Motor neuron (in vitro differentiated cells): ENCODE measurements around the gene ADGRG6. TPM values are rescaled to one million over a fixed set of nuclear protein-coding genes. Genes with fewer than 3 reads are reported as not detected.
"Not testable (repeated sequence)": the region's sequence is repeated elsewhere in the genome, so short reads cannot be mapped to it uniquely, and the experiment has no call there.

Source experiments
- ATAC-seq, 8 experiments: fragments of 200-7000 bp; cut with Tn5 transposase; replicated peaks in 6 of 8; 2 replicates each; pipeline ENCODE4 v1.8.0; 2021; ENCODE audit warnings: mild to moderate bottlenecking in 8 of 8, moderate library complexity in 8 of 8
- H3K27ac ChIP-seq, 2 donors: fragments of 250-450 bp; sonication (Bioruptor Pico); 2 replicates each; pipeline ENCODE4 v1.9.0; 2021; ENCODE audit warnings: antibody characterized with exemption in 2 of 2, mild to moderate bottlenecking in 2 of 2, moderate library complexity in 1 of 2
- H3K4me1 ChIP-seq, 2 donors: fragments of 250-450 bp; sonication (Bioruptor Pico); replicated peaks in 1 of 2; 2 replicates each; pipeline ENCODE4 v1.6.1; 2021; ENCODE audit warnings: antibody characterized with exemption in 2 of 2, mild to moderate bottlenecking in 2 of 2, moderate library complexity in 1 of 2
- H3K4me3 ChIP-seq, 5 donors: fragments of 250-450 bp; sonication (Bioruptor Pico); 2 replicates each; pipeline ENCODE4 v1.9.0; 2021; ENCODE audit warnings: antibody characterized with exemption in 5 of 5, mild to moderate bottlenecking in 5 of 5, moderate library complexity in 4 of 5
- WGBS, 10 experiments: fragments of 450-650 bp; shearing (Covaris generic); methylation state at CpG; one replicate each; pipeline ENCODE4 v1.0.0; 2022; 5-methylcytosine and 5-hydroxymethylcytosine counted together
- in situ Hi-C, 9 experiments: fragments of 400-800 bp; cut with MboI; loops; one replicate each; pipeline ENCODE4 v1.15.0; 2021; ENCODE audit warnings: low sequenced_read_pairs in 9 of 9, low pct_unique_long_range_greater_than_20kb in 2 of 9; ENCODE audit not compliant: unreplicated experiment in 9 of 9
- total RNA-seq, 8 experiments: library from RNA; unstranded; fragments of 300-600 nt; gene quantifications; 2 replicates each; pipeline versions ENCODE4 v1.2.3 to v1.2.4, GENCODE V29; 2022

The ADGRG6 gene
- total RNA-seq, 8 experiments from 2014 or later = 0.07 to 0.71 (median 0.53) TPM

DNA sequence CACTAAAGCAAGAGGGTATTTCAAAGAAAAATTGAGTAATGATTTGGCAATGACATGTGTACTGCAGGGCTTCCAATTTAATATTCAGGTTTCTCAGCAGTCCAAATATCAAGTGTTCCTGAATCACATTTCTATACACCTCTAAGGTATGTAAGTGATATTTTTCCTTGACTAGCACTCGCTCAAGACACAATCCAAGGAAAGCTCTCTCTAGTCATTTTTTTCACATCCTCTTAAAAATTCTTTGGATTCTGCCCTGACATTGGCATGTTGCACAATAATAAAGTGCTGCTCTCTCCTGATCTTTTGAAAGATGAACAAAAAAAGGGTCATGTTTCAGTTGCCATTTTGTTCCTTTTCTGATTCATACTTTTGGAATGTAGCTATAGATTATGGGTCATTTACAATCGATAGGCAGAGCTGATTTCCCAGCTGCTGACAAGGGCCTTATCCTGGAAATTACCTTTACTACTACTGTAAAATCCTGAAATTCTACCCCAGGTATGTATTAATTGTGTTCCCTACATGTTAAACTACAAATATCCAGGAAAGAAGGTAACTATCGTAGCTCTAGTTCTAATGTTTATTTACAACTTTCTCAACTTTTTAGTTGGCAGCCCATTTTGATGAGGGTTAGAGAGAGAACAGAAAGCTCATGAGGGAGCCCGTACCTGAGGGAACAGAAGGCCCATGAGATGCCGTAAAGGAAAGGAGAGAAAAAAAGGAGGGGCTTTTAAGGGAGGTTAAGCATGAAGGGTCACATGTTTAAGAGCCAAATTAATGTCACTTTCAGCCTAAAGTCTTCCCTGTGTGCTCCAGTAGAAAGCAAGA, 22.2 kb upstream of the ADGRG6 start:
- no peak overlapping the region for H3K27ac ChIP-seq
- no peaks in the 10 kb centered on the region for H3K4me1 ChIP-seq
- no peak overlapping the region for H3K4me3 ChIP-seq
- no peak for ATAC-seq
- in situ Hi-C loops = no loop called here
- WGBS, 10 experiments = 59 to 100% (median 82%) methylated on average over 1 to 5 of the region's 5 CpGs

DNA sequence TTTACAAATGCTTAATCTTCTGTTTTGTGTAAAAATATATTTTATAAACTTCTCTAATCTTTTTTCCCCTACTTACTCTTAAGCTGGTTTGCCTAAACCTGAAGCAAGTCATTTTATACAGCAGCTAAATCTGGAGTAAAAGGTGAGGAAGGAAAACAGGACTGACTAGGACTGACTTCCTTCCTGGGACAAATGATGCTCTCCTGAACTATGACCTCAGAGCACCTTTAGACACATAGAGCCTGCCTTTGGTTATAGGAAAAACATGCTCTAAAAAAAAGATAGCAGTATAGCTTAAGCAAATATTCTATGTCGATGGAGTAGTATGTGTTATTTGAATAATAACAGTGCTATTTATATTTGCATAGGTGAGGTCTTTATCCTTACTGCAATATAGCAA, 21.5 kb upstream of the ADGRG6 start:
- no peak overlapping the region for H3K27ac ChIP-seq
- ATAC-seq = no peak
- 43 to 100% (median 100%) methylated on average over 1 of the region's 1 CpG; no CpG with 5 or more reads in 3 of the 10 experiments for WGBS, 10 experiments
- in situ Hi-C loops = no loop called here
- no peak overlapping the region for H3K4me3 ChIP-seq
- no peaks in the 10 kb centered on the region for H3K4me1 ChIP-seq

DNA sequence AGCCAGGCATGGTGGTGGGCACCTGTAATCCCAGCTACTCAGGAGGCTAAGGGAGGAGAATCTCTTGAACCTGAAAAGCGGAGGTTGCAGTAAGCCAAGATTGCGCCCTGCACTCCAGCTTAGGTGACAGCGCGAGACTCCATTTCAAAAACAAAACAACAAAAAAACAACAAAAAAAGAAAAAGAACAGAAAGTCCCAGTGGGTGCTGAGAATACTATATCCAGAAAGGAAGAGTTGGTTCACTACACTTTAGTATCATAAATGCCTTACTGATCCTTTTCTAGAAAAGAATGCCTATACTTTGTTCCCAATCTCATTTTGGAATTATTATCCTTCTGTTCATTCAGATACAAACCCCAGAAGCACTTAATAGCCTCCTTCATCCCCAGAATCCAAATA, 20.9 kb upstream of the ADGRG6 start:
- Histone ChIP-seq H3K4me1 (no peaks in the 10 kb centered on the region), H3K4me3 (no peak overlapping the region), H3K27ac (no peak overlapping the region)
- 40 to 100% (median 96%) methylated on average over 1 to 4 of the region's 4 CpGs; no CpG with 5 or more reads in 4 of the 10 experiments for WGBS, 10 experiments
- in situ Hi-C loops = no loop called here
- ATAC-seq = no peak

DNA sequence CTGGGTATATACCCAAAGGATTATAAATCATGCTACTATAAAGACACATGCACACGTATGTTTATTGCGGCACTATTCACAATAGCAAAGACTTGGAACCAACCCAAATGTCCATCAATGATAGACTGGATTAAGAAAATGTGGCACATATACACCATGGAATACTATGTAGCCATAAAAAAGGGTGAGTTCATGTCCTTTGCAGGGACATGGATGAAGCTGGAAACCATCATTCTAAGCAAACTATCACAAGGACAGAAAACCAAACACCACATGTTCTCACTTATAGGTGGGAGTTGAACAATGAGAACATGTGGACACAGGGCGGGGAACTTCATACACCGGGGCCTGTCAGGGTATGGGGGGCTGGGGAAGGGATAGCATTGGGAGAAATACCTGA, 18.7 kb upstream of the ADGRG6 start:
- H3K4me1 ChIP-seq, H3K27ac ChIP-seq, ATAC-seq, in situ Hi-C loops, H3K4me3 ChIP-seq: not testable (repeated sequence)
- WGBS, 10 experiments = 100% methylated on average over 1 to 2 of the region's 4 CpGs; no CpG with 5 or more reads in 8 of the 10 experiments

DNA sequence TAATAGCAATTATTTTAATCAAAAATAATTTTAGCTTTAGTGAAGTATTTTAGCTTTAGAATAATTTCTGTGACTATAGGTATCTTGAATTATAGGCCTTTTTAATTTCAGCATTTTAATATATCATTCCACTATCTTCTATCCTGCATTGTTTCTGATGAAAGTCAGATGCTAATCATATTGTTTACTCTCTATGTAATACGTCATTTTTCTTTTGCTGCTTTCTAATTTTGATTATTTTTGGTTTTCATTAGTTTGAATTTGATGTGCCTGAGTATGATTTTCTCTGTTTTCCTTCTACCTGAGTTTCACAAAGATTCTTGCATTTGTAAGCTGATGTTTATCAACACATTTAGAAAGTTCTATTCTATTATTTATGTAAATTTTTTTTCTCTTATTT, 17.4 kb upstream of the ADGRG6 start:
- 8 to 89% (median 80%) methylated on average over 1 of the region's 1 CpG; no CpG with 5 or more reads in 1 of the 10 experiments for WGBS, 10 experiments
- ATAC-seq = no peak
- no peaks in the 10 kb centered on the region for H3K4me1 ChIP-seq
- H3K4me3 ChIP-seq = no peak overlapping the region
- in situ Hi-C loops = no loop called here
- no peak overlapping the region for H3K27ac ChIP-seq

DNA sequence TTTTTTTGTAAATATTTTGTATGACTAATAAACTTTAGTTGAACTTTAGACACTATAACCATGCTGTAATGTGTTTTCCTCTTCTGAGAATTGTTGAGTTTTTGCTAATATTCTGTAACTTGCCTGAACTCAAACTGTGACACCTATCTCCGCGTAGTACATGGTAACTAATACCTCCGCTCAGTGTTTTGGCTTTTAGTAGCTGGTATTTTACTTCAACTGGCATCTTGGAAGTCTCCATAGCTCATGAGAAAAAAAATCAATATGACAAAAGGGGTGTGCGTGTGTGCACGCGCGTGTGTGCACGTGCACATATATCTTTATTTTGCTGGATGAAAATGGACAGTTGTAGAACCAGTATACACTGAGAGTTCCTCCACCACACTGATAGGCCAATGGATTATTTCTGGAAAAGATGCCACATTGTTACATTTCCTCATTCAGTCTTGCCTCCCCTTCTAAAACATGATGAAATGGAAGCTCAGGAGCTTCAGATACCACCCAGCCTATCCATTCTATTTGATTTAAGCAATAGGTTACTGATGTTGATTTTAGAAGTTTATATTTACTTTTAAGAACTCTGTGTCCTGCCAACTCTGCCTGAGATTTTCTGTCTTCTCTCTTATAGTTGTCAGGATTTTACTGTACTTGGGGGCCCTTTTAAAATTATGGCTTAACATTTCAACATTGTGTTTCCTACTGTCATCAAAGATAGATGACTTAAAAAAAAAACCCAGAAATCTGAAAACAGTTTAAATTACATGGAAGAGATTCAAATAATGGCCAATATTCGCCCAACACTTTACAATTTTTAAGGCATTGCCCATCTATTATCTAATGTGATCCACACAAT, 16.3 kb upstream of the ADGRG6 start:
- 25 to 100% (median 84%) methylated on average over 1 to 9 of the region's 9 CpGs for WGBS, 10 experiments
- ATAC-seq = no peak
- no peak overlapping the region for H3K4me3 ChIP-seq
- H3K27ac ChIP-seq = no peak overlapping the region
- H3K4me1 ChIP-seq = no peaks in the 10 kb centered on the region
- in situ Hi-C loops = no loop called here

DNA sequence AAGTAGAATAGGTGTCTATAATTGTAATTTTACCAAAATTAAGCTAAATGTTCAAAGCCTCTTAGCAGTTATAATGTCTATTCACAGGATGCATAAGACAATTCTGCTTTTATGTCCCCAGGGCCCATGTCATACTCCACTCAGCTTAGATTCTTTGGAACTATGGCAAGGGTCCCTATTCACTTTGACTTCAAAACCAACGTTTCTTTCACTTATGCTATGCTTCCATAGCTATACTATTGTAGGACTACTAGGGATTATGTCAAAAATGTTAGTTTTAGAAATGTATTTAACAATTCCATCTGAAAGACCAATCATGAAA, 15.8 kb upstream of the ADGRG6 start:
- Histone ChIP-seq H3K4me1 (no peaks in the 10 kb centered on the region), H3K4me3 (no peak overlapping the region), H3K27ac (no peak overlapping the region)
- WGBS, 10 experiments = 0 to 100% (median 10%) methylated on average over 1 of the region's 1 CpG; no CpG with 5 or more reads in 3 of the 10 experiments
- ATAC-seq = no peak
- in situ Hi-C loops = no loop called here

DNA sequence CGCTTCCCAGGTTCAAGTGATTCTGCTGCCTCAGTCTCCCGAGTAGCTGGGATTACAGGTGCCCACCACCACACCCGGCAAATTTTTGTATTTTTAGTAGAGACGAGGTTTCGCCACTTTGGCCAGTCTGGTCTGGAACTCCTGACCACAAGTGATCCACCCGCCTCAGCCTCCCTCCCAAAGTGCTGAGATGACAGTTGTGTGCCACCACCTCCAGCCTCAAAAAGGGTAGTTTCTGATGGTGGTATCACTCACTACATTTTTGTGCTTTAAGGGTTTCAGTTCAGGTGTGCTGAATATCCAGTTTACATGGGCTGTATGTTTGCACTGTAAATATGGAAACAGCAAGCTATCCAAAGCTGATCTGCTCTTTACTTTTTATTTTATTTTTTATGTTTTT, 12.1 kb upstream of the ADGRG6 start:
- H3K4me1 ChIP-seq = no peaks in the 10 kb centered on the region
- 62 to 100% (median 100%) methylated on average over 1 to 5 of the region's 6 CpGs; no CpG with 5 or more reads in 3 of the 10 experiments for WGBS, 10 experiments
- no peak for ATAC-seq
- in situ Hi-C loops = no loop called here
- no peak overlapping the region for H3K27ac ChIP-seq
- H3K4me3 ChIP-seq = no peak overlapping the region

DNA sequence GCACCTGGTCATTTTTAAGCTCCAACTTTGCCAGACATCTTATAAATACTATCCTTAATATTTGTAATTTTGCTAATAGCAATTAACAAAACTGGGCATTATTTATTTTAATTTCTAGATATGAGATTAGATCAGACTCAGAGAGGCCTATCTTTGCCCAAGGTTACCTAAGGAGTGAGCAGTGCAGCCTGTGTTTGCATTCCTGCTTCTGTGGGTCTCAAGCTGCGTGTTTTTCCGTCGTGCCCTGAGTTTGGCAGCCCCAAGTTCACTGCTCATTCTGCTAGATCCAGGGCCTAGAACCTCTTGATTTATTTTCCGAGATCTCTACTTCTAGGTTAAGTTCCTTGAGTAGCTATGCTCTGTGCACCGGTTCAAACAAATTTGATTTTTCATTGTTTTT, 11.0 kb upstream of the ADGRG6 start:
- H3K4me1 ChIP-seq = no peaks in the 10 kb centered on the region
- no peak for ATAC-seq
- H3K4me3 ChIP-seq = no peak overlapping the region
- in situ Hi-C loops = no loop called here
- WGBS, 10 experiments = 56 to 100% (median 96%) methylated on average over 1 to 5 of the region's 5 CpGs; no CpG with 5 or more reads in 2 of the 10 experiments
- H3K27ac ChIP-seq = no peak overlapping the region

DNA sequence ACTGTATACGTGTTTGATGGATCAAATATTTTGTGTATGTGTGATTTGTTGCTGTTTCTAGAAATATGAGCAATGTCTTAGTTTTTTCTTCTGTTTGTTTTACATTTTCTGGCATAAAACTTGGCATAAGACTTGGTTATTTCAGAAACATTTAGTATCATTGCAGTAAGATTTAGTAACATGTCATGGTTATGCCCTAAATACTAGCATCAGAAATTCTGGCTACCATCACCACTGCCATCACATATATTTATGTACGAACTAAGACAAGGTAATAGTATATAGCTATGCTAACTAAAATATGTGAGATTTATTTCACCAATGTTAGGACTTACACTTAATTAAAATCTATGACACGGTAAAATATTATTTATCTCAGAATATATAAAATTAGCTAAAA, 10.3 kb upstream of the ADGRG6 start:
- Histone ChIP-seq H3K4me3 (no peak overlapping the region), H3K27ac (no peak overlapping the region), H3K4me1 (no peaks in the 10 kb centered on the region)
- no peak for ATAC-seq
- in situ Hi-C loops = no loop called here
- 49 to 96% (median 85%) methylated on average over 2 to 3 of the region's 3 CpGs for WGBS, 10 experiments

DNA sequence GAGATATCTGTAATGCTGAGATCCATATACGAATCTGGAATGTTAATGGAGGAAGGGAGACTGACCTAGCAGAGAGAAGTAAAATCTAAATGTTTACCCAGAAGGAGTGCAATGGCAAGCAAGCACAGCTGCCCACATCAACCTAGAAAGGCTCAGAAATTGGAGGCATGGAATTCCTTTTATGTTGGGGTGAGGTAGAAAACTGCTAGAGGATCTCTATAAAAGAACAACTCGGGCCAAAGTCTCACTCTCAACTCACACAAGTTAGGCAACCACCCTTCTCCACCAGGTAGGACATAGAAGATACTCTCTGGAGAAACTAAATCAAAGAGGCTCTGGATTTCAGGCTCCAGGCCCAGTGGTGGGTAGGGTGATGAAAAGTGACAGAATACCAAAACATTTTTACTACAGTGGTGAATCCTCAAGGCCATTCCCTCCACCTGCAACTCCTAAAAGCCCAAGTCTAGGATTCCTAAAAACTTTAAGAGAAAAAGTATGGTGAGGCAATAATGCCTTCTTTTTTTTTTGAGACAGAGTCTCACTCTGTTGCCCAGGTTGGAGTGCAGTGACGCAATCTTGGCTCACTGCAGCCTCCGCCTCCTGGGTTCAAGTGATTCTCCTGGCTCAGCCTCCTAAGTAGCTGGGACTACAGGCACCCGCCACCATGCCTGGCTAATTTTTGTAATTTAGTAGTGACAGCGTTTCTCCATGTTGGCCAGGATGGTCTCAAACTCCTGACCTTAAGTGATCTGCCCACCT, 9.5 kb upstream of the ADGRG6 start:
- 36 to 100% (median 80%) methylated on average over 1 to 6 of the region's 6 CpGs; no CpG with 5 or more reads in 1 of the 10 experiments for WGBS, 10 experiments
- Histone ChIP-seq H3K4me1 (no peaks in the 10 kb centered on the region), H3K27ac (no peak overlapping the region), H3K4me3 (no peak overlapping the region)
- in situ Hi-C loops = no loop called here
- peak in 2 of 8 experiments; percentile 27 to 71 for ATAC-seq

DNA sequence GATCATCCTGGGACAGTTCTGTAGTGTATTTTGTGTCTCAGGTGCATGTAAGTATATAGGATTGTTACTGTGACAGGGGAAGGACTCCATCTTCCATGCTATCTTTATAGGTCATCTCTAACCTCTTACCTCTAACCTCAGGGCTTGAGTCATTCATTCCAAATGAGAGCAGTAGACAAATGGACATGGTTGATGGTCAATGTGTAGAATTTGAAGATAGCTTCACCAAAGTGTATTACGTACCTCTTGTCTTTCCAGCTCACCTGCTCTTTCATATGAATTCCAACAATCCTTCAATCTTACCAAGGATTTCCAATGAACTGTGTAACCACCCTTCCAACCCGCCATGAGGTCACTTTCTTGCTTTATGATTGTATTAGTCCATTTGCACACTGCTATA, 8.7 kb upstream of the ADGRG6 start:
- in situ Hi-C loops = no loop called here
- no peak for ATAC-seq
- Histone ChIP-seq H3K4me1 (no peaks in the 10 kb centered on the region), H3K27ac (no peak overlapping the region), H3K4me3 (no peak overlapping the region)
- WGBS, 10 experiments = 80 to 100% (median 100%) methylated on average over 1 to 2 of the region's 2 CpGs; no CpG with 5 or more reads in 1 of the 10 experiments

DNA sequence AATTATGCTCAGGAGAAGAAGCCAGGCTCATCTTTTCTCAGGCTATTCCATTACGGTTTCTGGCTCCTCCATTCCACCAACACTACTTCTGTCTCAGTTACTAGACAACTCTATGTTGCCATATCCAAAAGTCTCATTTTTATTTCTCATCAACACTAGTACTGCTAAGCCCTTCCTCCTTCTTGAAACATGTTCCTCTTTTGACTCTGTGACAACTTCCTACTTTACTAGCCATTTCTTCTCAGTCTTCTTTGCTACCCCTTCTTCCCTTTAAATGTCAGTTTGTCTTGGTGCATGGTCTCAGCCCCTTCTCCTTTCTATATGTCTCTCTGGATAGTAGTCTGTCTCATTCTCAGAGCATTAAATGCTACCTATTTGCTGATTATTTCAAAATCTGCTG, 7.1 kb upstream of the ADGRG6 start:
- Histone ChIP-seq H3K27ac (no peak overlapping the region), H3K4me1 (no peaks in the 10 kb centered on the region), H3K4me3 (no peak overlapping the region)
- in situ Hi-C loops = no loop called here
- no peak for ATAC-seq
- WGBS, 10 experiments = 100% methylated on average over 1 of the region's 1 CpG; no CpG with 5 or more reads in 3 of the 10 experiments
